Left forelimb (tissue), 1 donor: ENCODE results near the gene CYP39A1.

Experiments used
- DNase-seq: peaks from one replicate; pipeline ENCODE4 v3.0.0-alpha.2; 2018; ENCODE audit warnings: low spot score

Gene CYP39A1

DNA sequence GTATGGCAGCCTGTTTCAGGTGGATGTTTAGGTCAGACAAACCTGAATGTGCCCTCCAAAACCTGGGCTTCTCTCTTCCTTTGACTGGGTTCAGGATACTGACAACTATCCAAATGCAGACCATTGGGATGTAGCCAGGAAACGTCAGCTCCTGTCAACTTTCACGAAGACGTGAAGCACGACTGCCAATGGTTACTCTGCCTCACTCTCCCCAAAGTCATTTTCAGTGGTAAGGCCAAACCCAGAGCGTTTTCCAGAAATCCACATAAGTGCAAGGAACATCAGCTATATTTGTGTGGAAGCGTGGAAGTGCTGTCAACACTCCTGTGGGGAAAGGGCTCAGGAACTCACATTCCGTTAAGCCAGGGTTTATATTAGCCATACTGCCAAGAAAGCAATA lies 141.3 kb downstream of the CYP39A1 start:
- DNase-seq: no peak

DNA sequence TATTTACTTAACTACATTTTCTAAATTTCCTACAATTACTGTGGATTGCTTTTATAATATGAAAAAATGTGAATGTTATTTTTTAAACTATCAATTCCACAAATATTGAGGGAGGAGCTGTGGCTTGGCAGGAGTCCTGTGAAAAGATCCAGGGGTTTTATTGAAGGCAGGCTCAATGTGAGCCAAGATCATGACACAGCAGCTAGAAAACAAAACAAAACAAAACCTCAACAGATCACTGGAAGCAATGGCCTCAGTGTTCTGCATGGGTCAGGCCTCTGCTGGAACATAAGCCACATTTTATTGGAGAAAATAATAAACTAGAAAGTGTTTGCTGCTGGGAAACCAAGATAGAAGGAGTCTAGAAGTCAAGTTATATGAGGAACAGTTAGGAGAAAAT lies 142.0 kb downstream of the CYP39A1 start:
- DNase-seq: no peak

DNA sequence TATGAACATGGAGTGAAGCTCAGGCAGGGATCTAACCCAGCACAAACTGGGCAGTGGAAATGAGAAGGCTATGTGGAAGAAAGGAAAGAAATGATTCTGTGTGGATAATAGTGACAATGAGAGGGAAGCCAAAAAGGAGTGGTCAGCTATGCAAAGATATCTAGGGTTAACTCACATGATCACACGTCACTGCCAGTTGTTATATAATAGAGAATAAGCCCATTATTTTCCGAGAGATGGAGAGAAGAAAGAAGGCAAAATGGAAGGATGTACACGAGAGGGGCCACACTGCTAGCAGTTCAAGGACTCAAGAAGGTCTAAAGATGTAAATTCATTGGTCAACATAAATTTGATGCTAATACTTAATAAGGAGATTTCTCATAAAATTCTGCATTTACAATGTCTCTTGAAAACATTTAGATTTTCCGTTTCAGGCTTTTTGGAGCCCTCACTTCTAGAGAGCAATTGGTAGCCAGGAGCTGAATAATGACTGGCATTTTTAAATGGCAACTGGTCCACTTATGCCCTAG lies 142.6 kb downstream of the CYP39A1 start:
- DNase-seq: no peak

DNA sequence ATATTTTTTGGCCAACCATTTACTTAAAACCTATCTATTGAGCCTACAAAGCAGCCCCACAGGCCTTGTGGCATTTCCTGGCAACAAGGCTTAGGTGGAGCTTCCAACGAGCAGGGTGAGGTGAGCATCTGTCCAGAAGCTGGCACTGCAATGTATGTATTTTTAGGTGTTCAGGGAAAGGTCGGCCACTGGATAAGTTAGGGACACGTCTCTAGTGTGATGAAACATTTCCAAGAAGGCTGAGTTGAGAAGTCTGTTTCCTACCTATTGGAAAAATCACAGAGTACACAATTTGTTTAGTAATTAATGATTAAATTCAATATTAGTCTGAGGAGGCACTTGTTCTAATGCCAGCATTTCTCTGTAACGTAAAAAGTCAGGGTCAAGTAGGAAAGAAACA lies 143.6 kb downstream of the CYP39A1 start:
- DNase-seq: no peak

DNA sequence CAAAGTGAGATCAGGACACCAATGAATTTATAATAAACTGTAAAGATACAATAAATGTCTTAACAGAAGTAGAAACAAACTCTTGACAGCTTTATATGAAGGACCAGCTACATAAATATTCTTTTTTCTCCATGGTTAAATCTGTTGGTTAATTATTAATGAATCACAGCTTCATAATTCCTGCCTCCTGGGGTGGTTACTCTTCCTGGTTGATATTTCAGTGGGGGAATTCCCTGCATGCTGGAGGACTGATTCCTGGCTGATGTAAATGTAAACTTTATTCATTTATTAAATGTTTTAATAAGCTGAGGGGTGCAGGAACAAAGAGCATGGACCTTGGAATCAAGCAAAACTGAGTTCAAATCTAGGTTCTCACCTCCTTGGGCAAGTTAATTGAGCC lies 145.2 kb downstream of the CYP39A1 start:
- DNase-seq: no peak

DNA sequence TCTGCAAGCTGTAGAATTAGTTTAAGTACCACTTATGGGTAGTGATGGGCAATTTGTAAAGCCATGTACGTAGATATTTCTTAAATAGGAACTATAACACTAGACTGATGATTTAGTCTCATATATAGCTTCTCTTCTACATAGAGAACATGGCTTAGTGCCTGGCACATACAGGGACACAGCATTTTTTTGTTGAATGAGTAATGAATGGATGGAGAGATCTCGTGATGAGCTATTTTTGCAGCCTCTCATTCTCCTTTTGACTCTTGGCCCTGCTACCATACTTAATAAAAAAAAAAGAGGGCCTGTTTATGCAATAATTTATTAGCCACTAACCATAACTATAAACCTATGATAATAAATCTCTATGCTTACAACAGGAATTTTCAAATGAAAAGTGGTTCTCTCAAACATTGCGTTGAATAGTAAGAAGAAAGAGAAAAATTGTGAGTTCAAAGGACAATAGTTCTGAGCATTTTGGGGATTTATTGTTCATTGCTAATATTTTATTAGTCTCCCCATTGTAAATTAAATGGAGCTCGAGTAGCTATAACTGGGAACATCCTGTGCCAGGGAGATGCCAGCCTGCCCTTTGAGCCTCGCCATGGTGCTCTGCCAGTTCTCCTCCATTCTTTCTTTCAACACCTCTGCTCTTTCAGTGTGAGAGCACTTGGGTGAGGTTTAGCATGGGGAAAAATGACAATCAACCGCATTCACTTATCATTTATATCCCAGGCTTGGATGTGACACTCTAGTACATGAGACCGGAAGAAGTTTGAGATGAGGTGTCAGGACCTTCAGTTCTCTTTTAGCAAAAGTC lies 146.7 kb downstream of the CYP39A1 start:
- DNase-seq: no peak

DNA sequence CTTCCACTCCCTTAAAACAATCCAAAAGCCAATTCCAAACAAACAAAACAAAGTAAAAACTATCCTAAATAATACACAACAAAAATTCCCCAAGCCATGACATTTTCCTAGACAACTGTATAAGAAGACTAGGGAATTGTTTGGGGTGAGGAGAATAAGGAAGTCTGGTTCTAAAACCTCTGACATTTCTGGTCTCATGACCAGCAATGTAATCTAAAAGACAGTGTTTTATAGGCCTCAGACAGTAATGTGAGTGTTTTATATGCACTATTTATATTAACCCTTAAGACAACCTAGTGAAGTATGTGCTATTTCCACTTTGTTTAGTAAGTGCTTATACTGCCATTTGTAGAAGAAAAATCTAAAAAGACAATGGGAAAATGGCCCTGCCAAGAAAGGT lies 148.4 kb downstream of the CYP39A1 start:
- DNase-seq: no peak

DNA sequence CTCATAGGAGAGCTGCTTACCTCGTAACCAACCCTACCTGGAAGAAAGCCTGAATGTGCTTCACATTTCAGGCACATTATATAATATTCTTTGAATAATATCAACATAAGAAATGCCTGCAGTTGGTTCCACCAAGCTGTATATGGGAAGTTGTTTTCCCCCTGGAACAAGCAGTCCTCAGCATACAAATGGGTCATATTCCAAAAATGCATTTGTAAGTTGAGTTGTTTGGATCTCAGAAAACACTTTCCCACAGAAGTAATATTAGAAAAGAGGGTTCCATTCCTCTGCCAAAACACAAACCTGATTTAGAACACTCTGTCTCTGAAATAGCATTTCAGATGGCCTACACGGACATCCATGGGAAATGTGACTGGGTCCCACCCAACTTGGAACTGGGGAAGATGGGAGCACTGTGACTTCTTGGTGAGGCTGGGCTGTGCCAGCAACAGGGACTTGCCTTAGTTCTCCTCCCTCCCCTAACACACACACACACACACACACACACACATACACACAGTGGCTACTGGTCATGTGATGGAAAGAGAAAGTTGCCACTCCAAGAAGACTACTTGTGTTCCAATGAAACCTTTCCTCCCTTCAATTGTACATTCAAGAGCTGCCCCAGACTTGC lies 150.0 kb downstream of the CYP39A1 start:
- DNase-seq: no peak

DNA sequence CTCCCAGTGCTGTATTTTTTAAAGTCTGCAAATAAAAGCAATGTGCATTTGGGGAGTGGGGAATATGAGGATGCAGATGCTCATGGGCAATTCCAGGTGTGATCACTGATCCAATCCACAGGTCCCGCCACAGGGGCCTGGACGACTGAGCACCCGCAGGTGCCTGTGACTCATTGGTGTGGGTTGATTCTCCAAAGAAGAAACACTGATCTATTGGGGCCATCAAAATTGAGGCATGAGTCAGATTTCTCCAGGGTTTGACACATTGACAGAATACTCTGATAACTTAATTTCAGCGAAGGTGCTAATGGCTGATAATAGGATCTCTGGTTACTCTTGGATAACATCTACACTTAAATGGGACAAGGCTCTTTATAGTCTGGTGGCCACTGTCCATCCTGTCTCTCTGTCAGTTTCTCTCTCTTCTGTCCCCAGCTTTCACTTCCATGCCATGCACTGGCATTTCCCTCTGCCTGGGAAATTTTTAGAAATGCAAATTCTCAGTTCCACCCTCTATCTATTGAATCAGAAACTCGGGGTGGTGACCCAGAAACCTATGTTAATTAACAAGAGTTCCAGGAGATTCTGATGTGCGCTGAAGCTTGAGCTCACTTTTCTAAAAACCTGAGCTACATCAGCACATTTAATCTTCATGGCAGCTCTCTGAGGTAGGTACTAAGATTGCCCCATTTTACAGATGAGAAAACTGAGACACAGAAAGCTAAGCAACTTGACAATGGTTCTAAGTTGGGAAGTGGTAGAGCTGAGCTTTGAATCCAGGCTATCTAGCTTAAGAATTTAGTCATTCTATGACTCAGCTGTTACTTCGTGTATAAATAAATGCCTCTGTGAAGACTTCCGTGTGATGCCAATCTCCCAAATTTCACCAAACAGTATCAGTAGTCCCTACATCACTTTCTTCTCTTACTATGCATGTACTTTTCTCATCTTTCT lies 151.2 kb downstream of the CYP39A1 start:
- DNase-seq: no peak

DNA sequence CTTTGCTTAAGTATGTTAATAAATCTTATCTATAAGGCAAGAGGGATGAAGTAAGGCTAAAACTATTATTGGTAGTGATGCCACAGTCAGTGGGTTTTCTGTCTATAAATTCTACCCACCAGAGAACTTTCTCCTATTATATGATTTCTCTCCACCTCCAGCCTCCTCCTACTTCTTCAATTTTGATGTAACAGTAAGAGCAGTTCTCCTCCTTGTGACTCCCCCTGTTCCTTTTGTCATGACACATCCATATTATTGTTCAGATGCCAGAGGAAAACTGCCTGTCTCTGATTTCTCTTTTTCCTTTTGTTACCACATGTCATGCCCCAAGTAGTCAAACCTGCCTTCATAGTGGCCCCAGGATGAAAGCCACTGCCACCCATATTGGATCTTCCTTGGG lies 152.2 kb downstream of the CYP39A1 start:
- DNase-seq: no peak
